CD4-positive, alpha-beta T cell treated with Interleukin-17A for 4 hours (primary cell): ENCODE data around the gene TFR2.

ENCODE experiments used
- DNase-seq: peaks from one replicate; pipeline ENCODE4 v3.0.0-alpha.2; 2020; ENCODE audit warnings: mixed read lengths

Gene TFR2

GRCh38 chr7:100649826-100650565 is 8.6 kb upstream of the TFR2 start:
- no peak for DNase-seq

- peak; percentile 38 for DNase-seq
Measured at GRCh38 chr7:100642534-100642907, 1.2 kb upstream of the TFR2 start.

- no peak for DNase-seq
Measured at GRCh38 chr7:100641860-100642533, 645 bp upstream of the TFR2 start.

GRCh38 chr7:100640517-100641440 is 573 bp downstream of the TFR2 start:
- no peak for DNase-seq

GRCh38 chr7:100639995-100640516 is 1.3 kb downstream of the TFR2 start:
- DNase-seq: no peak

- DNase-seq: peak; percentile 74
Measured at GRCh38 chr7:100632951-100633717, 8.2 kb downstream of the TFR2 start.

- no peak for DNase-seq
Measured at GRCh38 chr7:100630066-100630465, 11.3 kb downstream of the TFR2 start.

- peak; percentile 39 for DNase-seq
Measured at GRCh38 chr7:100629117-100629716, 12.1 kb downstream of the TFR2 start.

- no peak for DNase-seq
Measured at GRCh38 chr7:100627238-100627549, 14.2 kb downstream of the TFR2 start.

- peak; percentile 95 for DNase-seq
Measured at GRCh38 chr7:100626530-100627237, 14.7 kb downstream of the TFR2 start.

GRCh38 chr7:100626055-100626454 is 15.3 kb downstream of the TFR2 start:
- DNase-seq: no peak

GRCh38 chr7:100623951-100624824 is 17.2 kb downstream of the TFR2 start:
- no peak for DNase-seq

- no peak for DNase-seq
Measured at GRCh38 chr7:100621554-100621953, 19.8 kb downstream of the TFR2 start.

- DNase-seq: no peak
Measured at GRCh38 chr7:100620804-100621203, 20.5 kb downstream of the TFR2 start.

GRCh38 chr7:100620239-100620638 is 21.1 kb downstream of the TFR2 start:
- DNase-seq: no peak

GRCh38 chr7:100614308-100614861 is 27.0 kb downstream of the TFR2 start:
- DNase-seq: no peak

GRCh38 chr7:100613412-100614175 is 27.8 kb downstream of the TFR2 start:
- no peak for DNase-seq

- peak; percentile 40 for DNase-seq
Measured at GRCh38 chr7:100612730-100613390, 28.5 kb downstream of the TFR2 start.
